IPS-18c (cell line): ENCODE data around the gene PUS1.
"Not testable (repeated sequence)": the region's sequence is repeated elsewhere in the genome, so short reads cannot be mapped to it uniquely, and the experiment has no call there.

Experiments used
- H3K4me3 ChIP-seq: 2 replicates; pipeline ENCODE4 v1.7.0; 2013; ENCODE audit warnings: low read depth, mild to moderate bottlenecking, low read length, moderate library complexity; ENCODE audit not compliant: insufficient read depth
- H3K9me3 ChIP-seq: one replicate; pipeline ENCODE4 v1.6.1; 2013; ENCODE audit warnings: mild to moderate bottlenecking, low read length, moderate library complexity; ENCODE audit not compliant: control insufficient read depth, insufficient read depth

PUS1 gene

GRCh38 chr12:131943876-131944275, 14.8 kb downstream of the PUS1 start:
- no peaks in the 10 kb centered on the region for H3K9me3 ChIP-seq
- no peak overlapping the region for H3K4me3 ChIP-seq

DNA sequence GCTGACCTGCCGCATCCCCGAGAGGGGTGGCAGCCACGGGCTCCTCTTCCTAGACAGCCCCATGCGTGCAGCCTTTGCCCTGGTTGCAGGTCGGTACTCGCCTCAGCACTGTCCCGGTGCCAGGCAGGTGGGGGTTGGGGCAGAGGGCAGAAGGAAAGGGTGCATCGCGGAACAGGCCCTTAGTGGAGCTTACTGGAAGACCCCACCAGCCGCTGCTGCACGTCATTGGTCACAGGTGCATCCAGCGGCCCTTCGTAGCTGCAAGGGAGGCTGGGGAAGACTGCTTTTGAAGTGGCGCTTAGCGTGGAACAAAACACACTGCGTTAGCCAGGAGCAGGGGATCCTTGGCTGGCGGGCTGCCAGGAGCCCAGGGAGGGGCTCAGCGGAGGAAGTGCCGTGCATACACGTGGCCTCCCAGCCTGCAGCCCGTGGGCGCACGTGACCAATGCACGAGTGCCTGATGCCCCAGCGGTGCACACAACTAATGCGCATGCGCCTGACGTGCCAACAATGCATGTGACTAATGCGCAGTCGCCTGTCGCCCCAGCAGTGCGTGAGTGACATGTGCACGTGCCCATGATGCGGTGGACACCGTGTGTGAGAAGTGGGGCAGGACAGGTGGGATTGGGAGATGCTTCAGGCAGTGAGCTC, 15.7 kb downstream of the PUS1 start:
- no peaks in the 10 kb centered on the region for H3K9me3 ChIP-seq
- H3K4me3 ChIP-seq, result no peak overlapping the region

- no peak overlapping the region for H3K4me3 ChIP-seq
- no peaks in the 10 kb centered on the region for H3K9me3 ChIP-seq
These were observed 17.7 kb downstream of the PUS1 start for GRCh38 chr12:131946757-131947156.

- H3K4me3 ChIP-seq, result no peak overlapping the region
- H3K9me3 ChIP-seq, result no peaks in the 10 kb centered on the region
These were observed 18.5 kb downstream of the PUS1 start for GRCh38 chr12:131947482-131948027.

GRCh38 chr12:131948166-131948712, 19.2 kb downstream of the PUS1 start:
- H3K9me3 ChIP-seq, result no peaks in the 10 kb centered on the region

GRCh38 chr12:131948713-131949430, 19.8 kb downstream of the PUS1 start:
- H3K9me3 ChIP-seq, H3K4me3 ChIP-seq: not testable (repeated sequence)

More at GRCh38 chr12:131948166-131948712, 19.2 kb downstream of the PUS1 start:
- no peak overlapping the region for H3K4me3 ChIP-seq

DNA sequence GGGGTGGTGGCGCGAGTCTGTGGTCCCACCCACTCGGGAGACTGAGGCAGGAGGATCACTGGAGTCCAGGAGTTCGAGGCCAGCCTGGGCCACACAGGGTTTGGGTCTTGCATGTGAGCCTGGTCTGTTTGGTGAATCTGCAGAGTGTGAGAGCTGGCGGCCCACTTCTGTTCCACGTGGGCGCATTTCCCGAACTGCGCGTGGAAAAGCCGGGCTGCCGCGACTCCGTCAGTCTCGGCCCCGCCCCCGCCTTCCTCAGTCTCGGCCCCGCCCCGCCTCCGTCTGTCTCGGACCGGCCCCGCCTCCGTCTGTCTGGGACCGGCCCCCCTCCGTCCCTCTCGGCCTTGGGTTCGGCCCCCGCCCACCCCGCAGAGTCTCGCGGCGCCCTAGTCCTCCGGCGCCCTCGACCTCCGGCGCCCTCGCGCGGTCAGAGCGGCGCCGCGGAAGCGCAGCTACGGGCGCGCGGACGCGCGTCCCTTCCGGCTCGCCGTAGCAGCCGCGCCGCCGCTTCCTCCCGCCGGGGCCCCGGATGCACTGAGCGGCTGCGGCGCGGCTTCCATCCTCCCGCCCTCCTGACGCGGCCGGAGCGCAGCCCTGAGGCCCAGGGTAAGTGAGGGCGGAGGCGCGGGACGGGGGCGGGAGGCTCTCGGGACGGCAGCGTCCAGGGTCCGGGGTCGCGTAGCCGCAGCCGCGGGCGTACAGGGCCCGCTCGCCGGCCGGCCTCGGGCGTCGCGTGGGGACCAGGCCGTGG, 20.5 kb downstream of the PUS1 start, which contains the start of gene EP400:
Gene EP400 (plus strand): TSS at position 512 of the 751 bp plus-strand sequence. CDS start 10,678 bp downstream, outside the sequence.
- H3K4me3 ChIP-seq, result peak within 1 kb of the TSS; percentile 85

GRCh38 chr12:131950182-131950913, 21.3 kb downstream of the PUS1 start:
- Histone ChIP-seq H3K9me3 (no peaks in the 10 kb centered on the region), H3K4me3 (peak overlapping the region; percentile 85)

More for the DNA sequence above, 20.5 kb downstream of the PUS1 start, which contains the start of gene EP400:
- H3K9me3 ChIP-seq, result no peaks in the 10 kb centered on the region

DNA sequence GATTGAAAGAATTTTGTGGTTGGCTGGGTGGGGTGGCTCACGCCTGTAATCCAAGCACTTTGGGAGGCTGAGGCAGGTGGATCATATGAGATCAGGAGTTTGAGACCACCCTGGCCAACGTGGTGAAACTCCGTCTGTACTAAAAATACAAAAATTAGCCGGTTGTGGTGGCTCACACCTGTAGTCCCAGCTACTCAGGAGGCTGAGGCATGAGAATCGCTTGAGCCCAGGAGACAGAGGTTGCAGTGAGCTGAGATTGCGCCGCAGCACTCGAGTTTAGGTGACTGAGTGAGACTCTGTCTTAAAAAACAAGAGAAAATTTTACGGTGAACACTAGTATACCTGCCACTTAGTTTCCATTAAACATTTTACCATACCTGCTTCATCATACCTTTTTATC, 24.7 kb downstream of the PUS1 start:
- H3K9me3 ChIP-seq, result not testable (repeated sequence)

GRCh38 chr12:131954460-131954859, 25.4 kb downstream of the PUS1 start:
- H3K4me3 ChIP-seq, H3K9me3 ChIP-seq: not testable (repeated sequence)

More for the DNA sequence above, 24.7 kb downstream of the PUS1 start:
- not testable (repeated sequence) for H3K4me3 ChIP-seq

DNA sequence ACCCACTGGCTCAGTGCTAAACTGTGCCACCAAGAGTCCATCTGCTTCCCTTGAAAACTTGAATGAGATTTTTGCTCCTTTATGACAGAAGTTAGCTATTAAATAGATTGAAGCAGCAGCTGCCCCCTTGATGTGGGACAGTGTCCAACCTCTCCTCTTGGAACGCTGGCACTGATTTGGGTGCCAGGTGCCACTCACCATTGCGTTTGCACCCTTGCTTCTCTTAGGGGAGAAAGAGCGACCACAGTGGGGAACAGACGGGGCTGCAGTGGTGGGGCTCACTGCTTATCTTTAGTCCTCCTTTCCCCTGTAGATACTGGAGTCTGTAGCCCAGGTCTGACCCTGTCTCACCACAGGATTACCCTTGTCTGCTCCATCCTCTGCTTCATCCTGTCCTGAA, 30.0 kb downstream of the PUS1 start:
- H3K9me3 ChIP-seq, result no peaks in the 10 kb centered on the region
- no peak overlapping the region for H3K4me3 ChIP-seq

DNA sequence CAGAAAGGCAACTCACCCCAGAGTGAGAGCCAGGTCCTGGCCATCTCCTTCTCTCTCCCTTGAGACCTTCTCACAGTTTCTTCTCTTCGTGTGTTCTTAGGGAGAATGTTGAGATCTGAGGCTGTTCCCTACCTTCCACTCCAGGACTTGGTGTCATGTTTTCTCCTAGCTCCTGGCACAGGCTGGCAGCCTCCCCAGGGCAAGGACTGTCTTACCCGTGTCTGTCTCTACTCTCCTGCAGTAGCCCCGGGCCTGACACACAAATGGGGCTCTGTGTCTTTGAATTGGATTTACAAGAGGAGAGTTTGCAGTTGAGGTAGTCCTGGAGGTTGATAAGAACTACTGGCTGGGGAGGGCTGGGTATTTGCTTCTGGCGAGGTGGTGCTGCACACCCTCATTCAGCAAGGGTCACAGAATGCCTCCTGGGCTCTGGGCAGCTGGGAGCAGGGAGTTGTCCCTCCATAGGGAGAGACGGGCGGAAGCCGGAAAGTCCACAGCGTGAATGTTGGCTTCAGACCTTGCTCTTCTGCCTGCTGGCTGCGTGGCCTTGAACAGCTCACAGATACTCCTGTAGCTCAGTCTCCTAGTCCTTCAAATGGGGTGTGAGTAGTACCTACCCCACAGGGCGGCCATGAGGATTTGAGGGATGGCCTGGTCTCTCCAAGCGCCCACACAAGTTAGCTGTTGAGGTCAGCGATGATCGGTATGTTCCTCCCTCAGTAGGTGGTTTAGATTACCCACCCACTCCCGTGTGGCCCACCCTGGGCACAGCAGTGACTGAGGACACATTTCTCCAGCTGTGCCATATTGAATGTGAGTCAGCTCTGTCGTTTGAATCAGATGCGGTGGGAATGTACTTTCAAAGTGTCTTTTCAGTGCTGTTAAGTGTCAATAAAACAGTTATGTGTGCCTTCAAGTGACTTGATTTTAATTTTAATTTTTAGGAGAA, 30.8 kb downstream of the PUS1 start:
- Histone ChIP-seq H3K4me3 (no peak overlapping the region), H3K9me3 (no peaks in the 10 kb centered on the region)

- not testable (repeated sequence) for H3K4me3 ChIP-seq, H3K9me3 ChIP-seq
These were observed 31.7 kb downstream of the PUS1 start for GRCh38 chr12:131960590-131961325.

- not testable (repeated sequence) for H3K9me3 ChIP-seq, H3K4me3 ChIP-seq
These were observed 32.3 kb downstream of the PUS1 start for GRCh38 chr12:131961328-131961727.

DNA sequence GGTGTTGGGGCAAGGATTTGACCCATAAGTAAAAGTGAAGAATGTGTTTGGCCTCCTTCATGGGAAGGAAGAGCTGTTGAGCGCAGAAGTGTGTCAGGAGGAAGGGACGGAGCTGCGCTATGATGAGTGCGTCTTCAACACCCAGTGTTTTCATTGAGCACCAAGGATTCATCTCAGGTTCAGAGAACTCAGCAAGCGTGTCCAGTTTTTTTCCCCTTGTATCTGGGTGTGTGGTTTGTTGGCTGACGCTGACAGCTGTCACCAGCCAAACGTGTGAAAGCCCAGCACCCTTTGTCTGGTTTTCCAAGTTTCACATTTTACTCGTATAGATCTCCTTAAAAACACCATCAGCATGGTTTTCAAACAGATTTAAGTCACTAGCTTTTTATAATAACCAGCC, 33.0 kb downstream of the PUS1 start:
- no peak overlapping the region for H3K4me3 ChIP-seq

More for the DNA sequence above, 33.0 kb downstream of the PUS1 start:
- H3K9me3 ChIP-seq, result peaks cover 2% of the 10 kb centered on the region
